Measurements from ENCODE around the gene ARHGAP15. TPM values are rescaled to one million over a fixed set of nuclear protein-coding genes. Genes with fewer than 3 reads are reported as not detected.

ARHGAP15 gene
- total RNA-seq, 4 donors from 2014 or later, result 1.2 to 6.0 (median 3.4) TPM

GRCh38 chr2:143728498-143728897 lies 599.3 kb downstream of the ARHGAP15 start:
- Histone ChIP-seq H3K9me3 (no peaks in the 10 kb centered on the region), H3K4me1 (no peaks in the 10 kb centered on the region), H3K27me3 (no peaks in the 10 kb centered on the region), H3K4me3 (no peak overlapping the region), H3K27ac (no peak overlapping the region), H3K36me3 (no peaks in the 10 kb centered on the region)
- no peak for TF ChIP-seq POLR2A (IDR thresholded peaks at IDR 0.05)
- TF ChIP-seq, protein P1, sequence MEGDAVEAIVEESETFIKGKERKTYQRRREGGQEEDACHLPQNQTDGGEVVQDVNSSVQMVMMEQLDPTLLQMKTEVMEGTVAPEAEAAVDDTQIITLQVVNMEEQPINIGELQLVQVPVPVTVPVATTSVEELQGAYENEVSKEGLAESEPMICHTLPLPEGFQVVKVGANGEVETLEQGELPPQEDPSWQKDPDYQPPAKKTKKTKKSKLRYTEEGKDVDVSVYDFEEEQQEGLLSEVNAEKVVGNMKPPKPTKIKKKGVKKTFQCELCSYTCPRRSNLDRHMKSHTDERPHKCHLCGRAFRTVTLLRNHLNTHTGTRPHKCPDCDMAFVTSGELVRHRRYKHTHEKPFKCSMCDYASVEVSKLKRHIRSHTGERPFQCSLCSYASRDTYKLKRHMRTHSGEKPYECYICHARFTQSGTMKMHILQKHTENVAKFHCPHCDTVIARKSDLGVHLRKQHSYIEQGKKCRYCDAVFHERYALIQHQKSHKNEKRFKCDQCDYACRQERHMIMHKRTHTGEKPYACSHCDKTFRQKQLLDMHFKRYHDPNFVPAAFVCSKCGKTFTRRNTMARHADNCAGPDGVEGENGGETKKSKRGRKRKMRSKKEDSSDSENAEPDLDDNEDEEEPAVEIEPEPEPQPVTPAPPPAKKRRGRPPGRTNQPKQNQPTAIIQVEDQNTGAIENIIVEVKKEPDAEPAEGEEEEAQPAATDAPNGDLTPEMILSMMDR (IDR thresholded peaks at IDR 0.05), result no peak
- TF ChIP-seq EP300 (IDR thresholded peaks at IDR 0.05), result no peak
- TF ChIP-seq POLR2AphosphoS5 (IDR thresholded peaks at IDR 0.05), result no peak
- DNase-seq (ENCODE audit: low spot score in 2 of 2), result no peak
- 69% methylated on average over 7 of the region's 7 CpGs for whole genome bisulfite sequencing

DNA sequence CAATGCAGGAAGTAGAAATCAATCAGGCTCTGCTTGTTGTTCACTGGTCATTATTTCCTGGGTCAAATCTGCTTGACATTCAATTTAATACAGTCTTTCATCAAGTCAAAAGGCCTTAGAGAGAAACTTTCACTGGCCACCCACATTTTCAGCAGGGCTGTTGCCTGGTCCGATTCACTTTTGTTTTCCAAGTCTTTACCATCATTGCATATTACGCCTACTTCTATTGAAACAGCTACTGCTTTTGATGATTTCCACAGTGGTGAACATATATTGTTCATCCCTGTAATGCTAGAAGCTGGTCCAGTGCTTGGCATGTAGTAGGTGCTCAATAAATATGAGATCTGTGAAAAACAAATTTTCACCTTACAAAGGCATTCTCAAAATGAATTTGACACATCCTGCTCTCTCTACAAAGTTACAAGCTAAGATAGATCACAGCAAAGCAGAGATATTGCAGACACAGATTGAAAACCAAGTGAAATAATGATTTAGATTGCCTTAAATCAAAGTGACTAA lies 600.1 kb downstream of the ARHGAP15 start:
- no peaks in the 10 kb centered on the region for H3K36me3 ChIP-seq
- no peaks in the 10 kb centered on the region for H3K4me1 ChIP-seq
- H3K9me3 ChIP-seq, result no peaks in the 10 kb centered on the region
- 89% methylated on average over 2 of the region's 2 CpGs for WGBS
- TF ChIP-seq POLR2AphosphoS5 (IDR thresholded peaks at IDR 0.05) (no peak), EP300 (IDR thresholded peaks at IDR 0.05) (no peak), POLR2A (IDR thresholded peaks at IDR 0.05) (no peak)
- TF ChIP-seq, protein P1 (IDR thresholded peaks at IDR 0.05), result no peak
- no peaks in the 10 kb centered on the region for H3K27me3 ChIP-seq
- no peak overlapping the region for H3K27ac ChIP-seq
- no peak overlapping the region for H3K4me3 ChIP-seq
- DNase-seq (ENCODE audit: low spot score in 2 of 2), result no peak

DNA sequence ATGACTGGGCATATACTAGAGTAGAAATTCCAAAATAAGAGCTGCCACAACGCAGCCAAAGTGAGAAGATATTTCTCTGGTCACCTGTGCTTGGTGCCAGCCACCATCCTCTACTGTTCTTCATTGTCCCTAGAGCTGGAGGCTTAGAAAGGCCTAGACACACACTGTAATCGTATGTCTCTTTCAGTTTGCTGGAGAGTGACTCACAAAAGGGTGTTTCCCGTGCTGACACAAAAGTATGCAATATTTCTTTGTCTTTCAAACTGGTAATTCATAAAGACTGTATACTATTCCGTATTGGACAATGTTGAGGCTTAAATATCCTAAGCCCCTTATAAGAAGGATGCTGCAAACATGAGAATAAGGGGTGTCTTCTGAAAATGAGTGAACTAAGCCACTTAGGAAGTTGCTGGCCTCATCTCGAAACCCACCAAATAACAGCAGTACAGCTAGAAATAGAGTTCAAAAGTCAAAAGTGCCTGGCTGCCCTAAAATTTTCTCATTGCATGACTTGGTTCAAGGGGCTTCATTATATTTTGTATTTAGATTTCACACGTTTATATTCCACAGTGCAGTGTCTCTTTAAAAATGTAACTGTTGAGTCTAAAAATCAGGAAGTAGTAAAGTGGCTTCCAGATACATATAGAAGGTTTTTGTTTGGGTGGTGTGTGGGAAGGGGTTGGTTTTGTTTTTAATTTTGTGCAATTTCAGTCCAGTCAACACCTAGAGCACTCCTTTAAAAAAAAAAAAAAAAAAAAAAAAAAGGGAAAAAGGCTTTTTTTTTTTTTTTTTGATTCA lies 601.1 kb downstream of the ARHGAP15 start:
- Histone ChIP-seq H3K27me3 (no peaks in the 10 kb centered on the region), H3K4me3 (no peak overlapping the region), H3K9me3 (no peaks in the 10 kb centered on the region), H3K36me3 (no peaks in the 10 kb centered on the region), H3K4me1 (no peaks in the 10 kb centered on the region), H3K27ac (no peak overlapping the region)
- DNase-seq (ENCODE audit: low spot score in 2 of 2), result no peak
- TF ChIP-seq POLR2A (IDR thresholded peaks at IDR 0.05) (no peak), POLR2AphosphoS5 (IDR thresholded peaks at IDR 0.05) (no peak), EP300 (IDR thresholded peaks at IDR 0.05) (no peak)
- TF ChIP-seq, protein P1 (IDR thresholded peaks at IDR 0.05), result no peak
- 42% methylated on average over 6 of the region's 6 CpGs for WGBS

DNA sequence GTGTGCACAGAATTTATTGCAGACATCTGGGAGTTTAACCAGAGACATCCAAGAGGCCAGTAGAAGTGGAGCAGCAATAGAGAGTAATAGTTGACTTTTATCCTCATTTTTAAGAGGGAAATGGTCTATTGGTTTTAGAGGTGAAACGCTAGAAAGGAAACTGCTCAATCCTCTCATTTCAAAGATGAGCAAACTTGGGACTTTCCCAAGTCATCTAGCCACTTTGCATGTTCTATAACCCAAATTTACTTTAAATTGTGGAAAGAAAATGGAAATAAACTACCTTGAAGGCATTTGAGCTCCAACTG lies 601.7 kb downstream of the ARHGAP15 start:
- DNase-seq (ENCODE audit: low spot score in 2 of 2), result no peak
- no peaks in the 10 kb centered on the region for H3K9me3 ChIP-seq
- H3K4me3 ChIP-seq, result no peak overlapping the region
- H3K4me1 ChIP-seq, result no peaks in the 10 kb centered on the region
- H3K27ac ChIP-seq, result no peak overlapping the region
- WGBS, result 50% methylated on average over 1 of the region's 1 CpG
- H3K27me3 ChIP-seq, result no peaks in the 10 kb centered on the region
- TF ChIP-seq, protein P1 (IDR thresholded peaks at IDR 0.05), result no peak
- TF ChIP-seq POLR2AphosphoS5 (IDR thresholded peaks at IDR 0.05) (no peak), POLR2A (IDR thresholded peaks at IDR 0.05) (no peak), EP300 (IDR thresholded peaks at IDR 0.05) (no peak)
- no peaks in the 10 kb centered on the region for H3K36me3 ChIP-seq

DNA sequence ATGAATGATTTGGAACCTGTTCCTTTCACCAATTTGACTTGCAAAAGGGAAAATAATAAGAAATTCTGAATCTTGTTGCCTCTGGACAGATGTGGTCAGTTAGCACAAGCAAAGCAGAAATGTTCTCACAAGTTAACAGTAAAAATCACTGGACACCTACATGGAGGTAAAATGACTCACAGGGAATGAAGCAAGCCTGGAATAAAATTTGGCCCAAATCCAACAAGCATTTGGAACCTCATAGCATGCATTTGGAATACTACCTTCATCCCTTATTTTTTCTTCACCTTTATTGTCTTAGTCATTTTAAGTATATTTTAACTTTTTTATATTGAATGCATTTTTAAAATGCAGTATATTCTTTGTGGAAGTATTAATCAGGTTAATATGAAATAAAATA lies 602.9 kb downstream of the ARHGAP15 start:
- H3K4me1 ChIP-seq, result no peaks in the 10 kb centered on the region
- H3K36me3 ChIP-seq, result no peaks in the 10 kb centered on the region
- DNase-seq (ENCODE audit: low spot score in 2 of 2), result no peak
- no peaks in the 10 kb centered on the region for H3K9me3 ChIP-seq
- H3K4me3 ChIP-seq, result no peak overlapping the region
- no peak for TF ChIP-seq EP300 (IDR thresholded peaks at IDR 0.05)
- H3K27me3 ChIP-seq, result no peaks in the 10 kb centered on the region
- H3K27ac ChIP-seq, result no peak overlapping the region

All from suprapubic skin (tissue), 4 donors.